Stimulated activated CD8-positive, alpha-beta memory T cell treated with anti-CD3 and anti-CD28 coated beads, Interleukin-15, amount 100 ng/mL, for 24 hours (primary cell): ENCODE measurements around the gene LRG1.

Experiments used
- DNase-seq: peaks from one replicate; pipeline ENCODE4 v3.0.0-alpha.2; 2020; ENCODE audit warnings: low read depth

LRG1 gene

DNA sequence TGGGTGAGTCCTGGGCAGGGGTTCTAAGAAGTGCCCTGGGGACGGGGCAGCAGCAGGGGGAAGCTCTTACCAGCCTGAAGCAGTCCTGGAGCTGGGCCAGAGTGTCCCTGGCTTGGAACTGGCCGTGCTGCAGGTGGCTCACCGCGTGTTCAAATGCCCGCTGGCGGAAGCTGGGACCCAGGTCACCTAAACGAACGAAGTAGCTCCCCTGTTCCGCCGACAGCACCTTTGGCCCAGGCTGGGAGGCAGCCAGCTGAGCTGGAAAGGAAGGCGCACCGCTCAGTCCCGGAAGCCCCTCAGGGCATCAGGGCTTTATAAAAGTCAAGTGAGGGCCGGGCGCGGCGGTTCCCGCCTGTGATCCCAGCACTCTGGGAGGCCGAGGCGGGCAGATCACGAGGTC lies 31.1 kb downstream of the LRG1 start:
- no peak for DNase-seq

DNA sequence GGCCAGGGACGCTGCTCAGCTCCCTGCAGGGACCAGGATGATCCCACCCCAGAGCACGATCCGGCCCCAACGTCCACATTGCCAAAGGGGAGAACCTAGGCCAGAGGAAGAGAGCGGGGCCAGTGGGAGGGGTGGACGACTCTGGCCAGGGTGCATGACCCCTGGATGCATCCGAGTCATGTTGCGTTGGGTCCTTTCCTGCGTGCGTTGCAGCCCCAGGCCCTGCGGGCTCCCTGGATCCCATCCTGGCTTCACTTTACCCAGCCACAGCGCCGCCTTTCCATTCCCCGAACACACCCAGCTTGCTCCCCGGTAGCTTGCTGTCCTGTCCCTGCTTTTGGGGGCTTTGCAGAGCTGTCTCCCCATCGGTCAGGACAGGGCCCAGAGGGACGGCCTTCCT lies 32.0 kb downstream of the LRG1 start:
- DNase-seq, result no peak

DNA sequence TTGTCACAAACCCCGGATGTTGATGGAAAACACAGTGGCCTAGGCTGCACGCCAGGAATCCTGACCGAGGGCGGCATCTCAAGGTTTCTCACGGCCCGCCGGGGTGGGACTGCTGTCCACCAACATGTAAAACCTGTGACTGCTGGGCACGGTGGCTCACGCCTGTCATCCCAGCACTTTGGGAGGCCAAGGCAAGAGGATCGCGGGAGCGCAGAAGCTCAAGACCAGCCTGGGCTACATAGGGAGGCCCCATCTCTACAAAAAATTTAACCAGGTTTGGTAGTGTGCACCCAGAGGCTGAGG lies 32.7 kb downstream of the LRG1 start:
- no peak for DNase-seq

- no peak for DNase-seq
These were observed 33.2 kb downstream of the LRG1 start for GRCh38 chr19:4506449-4507149.

DNA sequence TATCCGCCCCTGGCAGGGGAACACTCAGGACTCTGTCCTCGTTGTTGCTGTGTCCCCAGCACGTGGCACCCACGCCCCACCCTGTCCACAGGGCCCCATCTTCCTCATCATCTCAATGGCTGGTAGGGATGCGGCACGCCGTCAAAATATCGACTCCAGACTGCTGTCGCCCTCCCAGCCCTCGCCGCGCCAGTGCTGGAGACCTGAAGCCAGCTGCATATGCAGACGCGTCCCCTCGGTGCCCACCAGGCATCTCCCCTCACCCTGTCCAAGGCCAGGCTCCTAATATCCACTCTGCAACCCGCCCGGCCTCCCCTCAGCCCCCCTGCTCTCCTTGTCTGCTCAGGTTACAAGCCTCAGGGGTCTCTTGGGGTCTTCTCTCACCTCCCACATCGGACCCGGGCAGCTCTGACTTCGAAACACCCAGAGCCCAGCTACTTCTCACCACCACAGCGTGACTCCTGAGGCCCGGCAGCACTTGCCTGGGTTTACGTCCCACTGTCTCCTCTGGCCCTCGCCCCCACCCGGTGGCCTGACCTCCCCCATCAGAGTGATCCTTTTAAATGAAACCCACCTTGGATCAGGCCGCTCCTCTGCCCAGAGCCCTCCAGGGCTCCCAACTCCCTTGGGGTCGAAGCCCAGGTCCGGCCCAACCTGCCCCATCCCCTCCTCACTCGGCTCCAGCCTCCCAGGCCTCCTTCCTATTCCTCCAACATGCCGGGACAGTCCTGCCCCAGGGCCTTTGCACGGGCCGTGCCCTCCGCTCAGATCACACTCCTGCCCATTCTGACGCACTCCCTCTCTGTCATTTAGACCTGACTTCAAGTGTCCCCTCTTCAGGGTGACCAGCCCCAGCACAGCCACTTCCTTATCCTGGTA lies 34.0 kb downstream of the LRG1 start:
- no peak for DNase-seq

DNA sequence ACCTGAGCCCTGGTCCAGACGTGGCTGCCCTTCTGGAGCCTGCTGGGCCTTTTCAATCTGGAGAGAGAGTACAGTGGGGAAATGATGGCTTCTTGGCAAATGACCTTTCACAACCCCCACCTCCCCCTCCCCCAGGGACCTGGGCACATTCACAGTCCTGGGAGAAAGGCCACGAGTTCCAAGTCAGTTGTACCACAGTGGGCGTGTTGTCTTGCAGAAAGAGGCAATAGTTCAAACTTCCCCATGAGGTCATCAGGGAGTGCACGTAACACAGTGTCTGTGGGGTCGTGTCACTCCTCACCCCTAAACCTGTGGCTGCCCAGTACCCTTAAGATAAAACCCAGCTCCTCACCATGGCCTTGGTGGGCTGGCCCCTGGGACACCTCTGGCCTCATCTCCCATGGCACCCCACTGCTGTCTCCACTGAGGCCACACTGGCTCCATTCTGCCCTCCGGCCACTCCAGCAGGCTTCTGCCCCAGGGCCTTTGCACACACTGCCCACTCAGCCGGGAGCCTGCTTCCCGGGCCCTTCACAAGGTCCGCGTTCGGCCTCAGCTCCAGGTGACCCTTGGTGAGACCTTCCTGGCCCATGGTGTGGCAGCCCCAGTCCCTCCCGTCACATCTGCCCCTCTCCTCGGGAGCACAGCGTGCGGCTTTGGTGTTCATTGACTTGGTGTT lies 34.8 kb downstream of the LRG1 start:
- DNase-seq, result no peak

GRCh38 chr19:4504297-4504701 lies 35.5 kb downstream of the LRG1 start:
- no peak for DNase-seq

- DNase-seq, result no peak
These were observed 36.0 kb downstream of the LRG1 start for GRCh38 chr19:4503825-4504170.

DNA sequence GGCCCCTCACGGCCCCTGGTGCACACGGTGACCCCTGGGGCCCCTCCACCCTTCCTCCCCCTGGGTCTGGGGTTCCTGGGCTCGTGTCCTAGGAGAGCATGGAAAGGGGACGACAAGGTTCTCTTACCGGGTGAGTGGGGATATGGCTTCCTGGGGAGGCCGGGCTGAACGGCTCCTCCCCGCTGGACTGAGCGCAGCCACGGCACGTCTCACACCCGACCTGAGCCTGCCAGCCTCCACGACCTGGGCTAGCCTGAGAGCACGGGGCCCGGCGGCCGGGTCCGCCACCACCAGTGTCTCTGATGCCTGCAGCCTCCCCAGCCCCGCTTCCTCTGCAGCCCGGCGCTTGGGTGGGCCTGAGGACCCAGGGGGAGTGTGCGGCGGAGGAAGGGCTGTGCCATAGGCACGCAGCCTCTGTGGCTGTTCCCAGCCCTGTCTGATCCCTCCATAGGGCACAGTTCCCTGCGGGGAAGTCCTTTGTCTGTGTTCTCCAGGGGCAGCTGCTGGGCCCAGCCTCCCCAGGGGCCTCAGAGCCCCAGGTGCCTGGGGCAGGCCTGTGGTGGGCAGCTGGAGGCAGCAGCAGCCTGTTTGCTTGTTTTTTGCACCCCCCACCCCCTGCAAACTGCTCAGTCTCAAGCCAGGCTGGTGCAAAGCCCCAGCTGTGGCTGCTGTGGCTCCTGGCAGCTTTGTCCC lies 36.6 kb downstream of the LRG1 start:
- no peak for DNase-seq

- no peak for DNase-seq
These were observed 37.3 kb downstream of the LRG1 start for GRCh38 chr19:4502282-4503131.

- DNase-seq, result no peak
These were observed 38.1 kb downstream of the LRG1 start for GRCh38 chr19:4501691-4502090.

DNA sequence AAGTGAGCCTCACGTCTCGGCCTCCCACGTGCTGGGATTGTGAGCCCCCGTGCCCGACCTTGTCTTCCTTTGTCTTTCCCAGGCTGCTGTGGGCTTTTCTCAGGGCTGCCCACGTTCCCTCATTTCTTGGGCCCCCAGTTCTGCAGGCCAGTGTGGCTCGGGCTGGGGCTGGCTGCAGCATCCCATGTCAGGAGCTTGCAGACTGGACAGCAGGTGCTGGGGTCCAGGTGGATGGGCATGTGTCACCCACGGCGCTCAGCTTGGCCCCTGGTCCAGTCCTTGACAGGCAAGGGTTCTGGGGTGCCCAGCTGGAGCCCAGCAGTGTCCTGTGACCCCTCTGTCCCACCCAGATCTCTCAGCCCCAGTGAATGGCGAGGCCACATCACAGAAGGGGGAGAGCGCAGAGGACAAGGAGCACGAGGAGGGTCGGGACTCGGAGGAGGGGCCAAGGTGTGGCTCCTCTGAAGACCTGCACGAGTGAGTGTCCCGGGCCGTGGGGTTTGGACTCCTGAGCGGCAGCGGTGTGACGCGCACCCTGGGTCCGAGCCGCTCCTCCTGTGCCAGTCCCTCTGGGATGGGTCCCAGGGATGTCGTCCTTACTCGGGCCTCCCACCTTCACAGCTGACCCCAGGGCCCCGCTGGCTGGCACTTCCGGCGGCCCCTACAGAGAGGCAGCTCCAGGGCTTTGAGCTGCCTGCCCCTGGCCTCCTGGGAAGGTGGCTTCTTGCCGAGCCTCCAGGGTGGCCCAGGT lies 38.8 kb downstream of the LRG1 start:
- no peak for DNase-seq

DNA sequence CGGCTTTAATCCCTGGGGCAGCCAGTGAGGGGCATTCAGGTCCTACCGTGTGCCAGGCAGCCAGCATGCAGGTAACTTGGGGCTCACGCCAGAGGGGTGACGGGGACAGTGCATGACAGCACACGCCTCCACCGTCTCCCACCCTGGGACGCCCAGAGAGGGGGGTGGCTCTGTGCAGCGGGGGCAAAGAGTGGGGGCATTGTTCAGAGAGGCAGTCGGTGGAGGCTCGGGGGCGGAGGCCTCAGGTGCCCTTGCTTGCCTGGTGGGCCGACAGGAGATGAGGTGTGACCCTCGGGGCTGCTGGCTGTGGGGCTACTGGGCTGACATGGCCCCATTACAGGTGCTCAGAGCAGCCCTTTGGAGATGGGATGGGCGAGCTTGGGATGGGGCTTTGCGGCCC lies 40.0 kb downstream of the LRG1 start:
- no peak for DNase-seq

DNA sequence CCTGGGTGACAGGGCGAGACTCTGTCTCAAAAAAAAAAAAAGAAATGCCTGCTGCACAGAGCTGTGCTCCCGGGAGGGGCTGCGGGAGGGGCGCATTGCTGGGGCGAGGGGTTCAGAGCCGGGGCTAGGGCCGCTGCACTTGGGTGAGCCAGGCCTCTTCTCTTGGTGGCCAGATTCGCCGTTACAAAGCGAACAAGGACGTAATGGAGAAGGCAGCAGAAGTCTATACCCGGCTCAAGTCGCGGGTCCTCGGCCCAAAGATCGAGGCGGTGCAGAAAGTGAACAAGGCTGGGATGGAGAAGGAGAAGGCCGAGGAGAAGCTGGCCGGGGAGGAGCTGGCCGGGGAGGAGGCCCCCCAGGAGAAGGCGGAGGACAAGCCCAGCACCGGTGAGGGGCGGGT lies 40.5 kb downstream of the LRG1 start:
- DNase-seq, result no peak

DNA sequence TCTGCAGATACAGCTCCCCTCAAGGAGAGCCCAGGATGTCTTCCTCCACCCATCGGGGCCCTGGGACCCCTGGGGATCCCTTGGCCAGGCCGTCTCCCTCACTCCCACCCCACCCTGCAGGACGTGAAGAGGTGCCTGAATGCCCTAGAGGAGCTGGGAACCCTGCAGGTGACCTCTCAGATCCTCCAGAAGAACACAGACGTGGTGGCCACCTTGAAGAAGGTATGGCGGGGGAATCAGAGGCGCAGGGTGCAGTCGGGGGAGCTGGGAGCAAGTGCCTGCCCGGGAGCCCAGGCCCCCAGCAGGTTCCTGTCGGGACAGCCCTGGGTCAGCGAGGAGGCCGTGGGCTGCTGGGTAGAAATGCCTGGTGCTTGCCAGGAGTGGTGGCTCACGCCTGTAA lies 41.1 kb downstream of the LRG1 start:
- DNase-seq, result no peak

DNA sequence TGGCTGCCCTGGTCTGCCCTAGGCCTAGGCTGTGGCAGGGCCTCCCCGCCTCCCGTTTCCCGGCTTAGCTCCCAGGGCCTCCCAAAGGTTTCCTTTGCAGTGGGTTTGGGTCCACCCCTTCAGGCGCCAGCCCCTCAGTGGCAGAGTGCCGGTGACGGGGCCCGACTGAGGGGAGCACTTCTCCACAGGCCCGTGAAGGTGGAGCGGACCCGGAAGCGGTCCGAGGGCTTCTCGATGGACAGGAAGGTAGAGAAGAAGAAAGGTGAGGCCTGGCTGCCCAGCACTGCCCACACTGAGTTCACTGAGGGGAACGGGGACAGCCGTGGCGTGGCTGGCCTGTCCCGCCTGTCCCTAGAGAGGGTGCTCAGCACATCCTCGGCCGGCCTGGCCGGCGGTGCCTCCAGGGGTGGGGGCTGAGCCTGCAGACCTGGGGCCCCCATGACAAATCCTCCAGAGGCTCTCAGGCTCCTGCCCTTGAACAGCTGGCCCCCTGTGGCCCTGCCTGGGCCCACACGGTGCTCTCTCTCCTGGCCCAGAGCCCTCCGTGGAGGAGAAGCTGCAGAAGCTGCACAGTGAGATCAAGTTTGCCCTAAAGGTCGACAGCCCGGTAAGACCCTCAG lies 42.0 kb downstream of the LRG1 start:
- DNase-seq, result no peak

DNA sequence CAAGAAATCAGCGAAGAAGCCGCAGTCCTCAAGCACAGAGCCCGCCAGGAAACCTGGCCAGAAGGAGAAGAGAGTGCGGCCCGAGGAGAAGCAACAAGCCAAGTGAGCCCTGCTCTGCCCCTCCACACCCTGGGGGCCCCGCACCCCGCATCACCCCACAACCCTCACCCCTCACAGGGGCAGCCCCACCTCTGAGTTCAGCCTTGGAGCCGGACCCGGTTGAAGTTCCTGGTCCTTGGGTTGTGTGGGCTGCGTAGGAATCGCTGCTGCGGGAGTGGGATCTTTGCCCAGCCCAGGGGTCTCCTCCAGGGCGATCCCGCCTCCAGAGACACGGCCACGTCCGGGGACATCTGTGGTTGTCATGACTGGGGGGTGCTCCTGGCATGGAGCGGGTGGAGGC lies 43.5 kb downstream of the LRG1 start:
- no peak for DNase-seq

DNA sequence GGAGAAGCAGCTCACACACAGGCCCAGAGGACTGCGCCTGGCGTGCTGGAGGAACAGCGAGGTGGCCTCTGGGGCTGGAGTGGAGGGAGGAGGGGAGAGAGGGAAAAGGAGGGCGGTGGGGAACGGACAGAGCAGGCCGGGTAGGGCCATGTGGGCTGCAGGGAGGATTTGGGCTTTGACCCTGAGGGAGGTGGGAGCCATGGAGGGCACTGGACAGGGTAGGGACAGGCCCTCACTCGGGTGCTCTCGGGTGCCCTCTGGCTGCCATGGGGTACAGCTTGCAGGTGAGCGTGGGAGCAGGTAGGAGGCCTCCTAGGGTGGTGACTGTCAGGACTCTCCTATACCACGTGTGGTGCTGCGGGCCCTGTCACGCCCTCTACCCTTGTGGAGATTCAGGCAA lies 44.4 kb downstream of the LRG1 start:
- DNase-seq, result no peak

DNA sequence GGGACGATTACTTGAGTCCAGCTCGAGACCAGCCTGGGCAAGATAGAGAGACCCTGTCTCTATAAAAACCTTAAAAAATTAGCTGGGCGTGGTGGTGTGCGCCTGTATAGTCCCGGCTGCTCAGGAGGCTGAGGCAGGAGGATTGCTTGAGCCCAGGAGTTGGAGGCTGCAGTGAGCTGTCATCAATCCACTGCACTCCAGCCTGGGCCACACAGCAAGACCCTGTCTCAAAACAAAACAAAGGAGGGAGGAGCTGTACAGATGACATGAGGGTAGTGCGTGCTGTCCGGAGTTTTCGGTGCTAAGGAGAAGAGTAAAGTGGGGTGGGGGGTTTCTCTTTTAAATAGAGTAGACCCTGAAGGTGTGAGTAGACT lies 45.2 kb downstream of the LRG1 start:
- DNase-seq, result no peak

DNA sequence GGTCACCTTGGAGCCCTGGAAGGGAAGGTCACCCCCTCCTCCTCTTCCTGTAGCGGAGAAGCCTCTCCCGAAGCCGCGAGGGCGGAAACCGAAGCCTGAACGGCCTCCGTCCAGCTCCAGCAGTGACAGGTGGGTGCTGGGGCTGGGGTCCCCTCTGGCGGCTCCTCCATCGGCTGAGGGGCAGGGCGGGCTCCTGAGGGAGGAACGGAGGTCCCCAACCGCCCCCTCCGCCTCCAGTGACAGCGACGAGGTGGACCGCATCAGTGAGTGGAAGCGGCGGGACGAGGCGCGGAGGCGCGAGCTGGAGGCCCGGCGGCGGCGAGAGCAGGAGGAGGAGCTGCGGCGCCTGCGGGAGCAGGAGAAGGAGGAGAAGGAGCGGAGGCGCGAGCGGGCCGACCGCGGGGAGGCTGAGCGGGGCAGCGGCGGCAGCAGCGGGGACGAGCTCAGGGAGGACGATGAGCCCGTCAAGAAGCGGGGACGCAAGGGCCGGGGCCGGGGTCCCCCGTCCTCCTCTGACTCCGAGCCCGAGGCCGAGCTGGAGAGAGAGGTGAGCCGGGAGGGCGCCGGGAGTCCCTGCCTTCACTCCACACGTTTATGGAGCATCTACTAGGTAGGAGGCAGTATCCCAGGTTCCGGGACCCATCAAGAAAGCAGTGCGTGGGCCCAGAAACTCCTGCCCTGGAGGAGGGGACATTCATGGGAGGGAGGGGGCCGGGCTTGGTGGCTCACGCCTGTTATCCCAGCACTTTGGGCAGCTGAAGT lies 45.7 kb downstream of the LRG1 start:
- DNase-seq, result no peak
